Measurements from ENCODE around the gene ZNRF2. TPM values are rescaled to one million over a fixed set of nuclear protein-coding genes. Genes with fewer than 3 reads are reported as not detected.

ZNRF2 gene
- total and polyA plus RNA-seq, 2 of the 4 experiments (the other 2 are of a cell fraction) = 0.31 to 0.54 TPM

GRCh38 chr7:30359957-30360356 lies 75.6 kb downstream of the ZNRF2 start:
- ATAC-seq (ENCODE audit: low read depth) (no peak), DNase-seq (no peak)
- Histone ChIP-seq H3K4me1 (ENCODE audit: control insufficient read depth, insufficient read depth, low read length) (no peaks in the 10 kb centered on the region), H2BK20ac (ENCODE audit: low read depth, low read length) (no peak overlapping the region), H3K4me3 (ENCODE audit: insufficient read depth, low read depth, low read length) (no peak overlapping the region), H3K14ac (replicated peaks; ENCODE audit: low read depth, low read length) (no peak overlapping the region), H3K4me2 (ENCODE audit: low read depth, low read length) (no peak overlapping the region), H3K23ac (ENCODE audit: low read depth, low read length) (no peak overlapping the region), H3K79me1 (ENCODE audit: low read depth in 1 of 2, low read length in 2 of 2) (no peaks in the 10 kb centered on the region), H2AFZ (replicated peaks; ENCODE audit: low read length, poor library complexity) (no peak overlapping the region), H3K36me3 (ENCODE audit: control insufficient read depth, insufficient read depth, low read length) (no peaks in the 10 kb centered on the region), H2BK15ac (ENCODE audit: low read depth, low read length) (no peak overlapping the region), H2AK9ac (replicated peaks; ENCODE audit: low read depth, low read length, poor library complexity) (no peak overlapping the region), H4K8ac (ENCODE audit: low read depth in 2 of 2, low read length in 2 of 2) (no peak overlapping the region), H4K5ac (ENCODE audit: low read depth, low read length) (no peak overlapping the region), H2BK120ac (ENCODE audit: low read depth, low read length) (no peak overlapping the region), H3K18ac (ENCODE audit: low read depth, low read length) (no peak overlapping the region), H4K91ac (ENCODE audit: insufficient read depth, low read depth, low read length) (no peak overlapping the region), H3K27ac (ENCODE audit: insufficient read depth, low read length) (no peak overlapping the region), H3K9me1 (ENCODE audit: insufficient read depth, low read length) (no peaks in the 10 kb centered on the region), H2AK5ac (ENCODE audit: low read depth, low read length) (no peak overlapping the region), H3K9me3 (ENCODE audit: control insufficient read depth, insufficient read depth, low read length) (no peaks in the 10 kb centered on the region), H3K56ac (ENCODE audit: extremely low read depth, insufficient read depth, low read length) (no peak overlapping the region), H4K20me1 (ENCODE audit: insufficient read depth, low read length) (no peaks in the 10 kb centered on the region), H2BK5ac (ENCODE audit: low read depth, low read length, poor library complexity, severe bottlenecking) (no peak overlapping the region), H3K27me3 (ENCODE audit: control insufficient read depth, insufficient read depth, low read length) (no peaks in the 10 kb centered on the region), H3K4ac (ENCODE audit: low read depth, low read length) (no peak overlapping the region), H3K9ac (ENCODE audit: low read depth, low read length) (no peak overlapping the region)
- no CpG with 5 or more reads among the region's 1 CpG for WGBS, 2 experiments (ENCODE audit: extremely low coverage in 2 of 2, insufficient read length in 1 of 2)
- intact Hi-C loops (cut with micrococcal nuclease) = no loop called here
- TF ChIP-seq RFX5 (IDR thresholded peaks at IDR 0.05; ENCODE audit: low read depth, low read length) = no peak
- TF ChIP-seq BHLHE40 (IDR thresholded peaks at IDR 0.05; ENCODE audit: low read depth, low read length) = no peak
- TF ChIP-seq MXI1 (IDR thresholded peaks at IDR 0.05; ENCODE audit: borderline replicate concordance, low read depth, low read length) = no peak
- no peak for TF ChIP-seq POLR2A (IDR thresholded peaks at IDR 0.05; ENCODE audit: low read depth, low read length)
- no peak for TF ChIP-seq CHD1 (IDR thresholded peaks at IDR 0.05; ENCODE audit: low read depth, low read length)
- TF ChIP-seq NFE2L2 (IDR thresholded peaks at IDR 0.05; ENCODE audit: low read depth, low read length) = no peak
- TF ChIP-seq, protein P1, sequence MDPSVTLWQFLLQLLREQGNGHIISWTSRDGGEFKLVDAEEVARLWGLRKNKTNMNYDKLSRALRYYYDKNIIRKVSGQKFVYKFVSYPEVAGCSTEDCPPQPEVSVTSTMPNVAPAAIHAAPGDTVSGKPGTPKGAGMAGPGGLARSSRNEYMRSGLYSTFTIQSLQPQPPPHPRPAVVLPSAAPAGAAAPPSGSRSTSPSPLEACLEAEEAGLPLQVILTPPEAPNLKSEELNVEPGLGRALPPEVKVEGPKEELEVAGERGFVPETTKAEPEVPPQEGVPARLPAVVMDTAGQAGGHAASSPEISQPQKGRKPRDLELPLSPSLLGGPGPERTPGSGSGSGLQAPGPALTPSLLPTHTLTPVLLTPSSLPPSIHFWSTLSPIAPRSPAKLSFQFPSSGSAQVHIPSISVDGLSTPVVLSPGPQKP (IDR thresholded peaks at IDR 0.05; ENCODE audit: borderline replicate concordance, low read depth, low read length) = no peak
- TF ChIP-seq CTCF (conservative IDR thresholded peaks at IDR 0.05; ENCODE audit: low read depth, low read length) = no peak
- no peak for TF ChIP-seq MAFK (IDR thresholded peaks at IDR 0.05; ENCODE audit: low read depth, low read length)
- no peak for TF ChIP-seq FOS (IDR thresholded peaks at IDR 0.05; ENCODE audit: low read depth, low read length)
- no peak for TF ChIP-seq MAZ (IDR thresholded peaks at IDR 0.05; ENCODE audit: borderline replicate concordance, low read depth, low read length)
- TF ChIP-seq, protein P2, sequence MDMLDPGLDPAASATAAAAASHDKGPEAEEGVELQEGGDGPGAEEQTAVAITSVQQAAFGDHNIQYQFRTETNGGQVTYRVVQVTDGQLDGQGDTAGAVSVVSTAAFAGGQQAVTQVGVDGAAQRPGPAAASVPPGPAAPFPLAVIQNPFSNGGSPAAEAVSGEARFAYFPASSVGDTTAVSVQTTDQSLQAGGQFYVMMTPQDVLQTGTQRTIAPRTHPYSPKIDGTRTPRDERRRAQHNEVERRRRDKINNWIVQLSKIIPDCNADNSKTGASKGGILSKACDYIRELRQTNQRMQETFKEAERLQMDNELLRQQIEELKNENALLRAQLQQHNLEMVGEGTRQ (IDR thresholded peaks at IDR 0.05; ENCODE audit: low read depth, low read length) = no peak
- no peak for TF ChIP-seq RAD21 (IDR thresholded peaks at IDR 0.05; ENCODE audit: low read length)
- no peak for TF ChIP-seq CEBPB (IDR thresholded peaks at IDR 0.05; ENCODE audit: low read depth, low read length)
- no peak for TF ChIP-seq RCOR1 (IDR thresholded peaks at IDR 0.05; ENCODE audit: insufficient replicate concordance, low read length)
- BruUV-seq (replicated peaks) = no TSS peak
- in situ Hi-C loops (cut with MboI; ENCODE audit: low sequenced_read_pairs) = no loop called here
- dilution Hi-C loops (cut with HindIII; ENCODE audit: low sequenced_read_pairs, unreplicated experiment) = no loop called here
- POLR2A ChIA-PET (ENCODE audit: unreplicated experiment) = no interaction called here
- CTCF ChIA-PET = interaction anchor here (2.6 kb wide), 1 partner anchor 11 kb away, joined by 7 read pairs; no protein-coding TSS in a partner anchor

Measured in IMR-90 (cell line).